Islet of Langerhans (tissue), 1 donor: ENCODE results near the gene PACS2.
"Not testable (repeated sequence)": the region's sequence is repeated elsewhere in the genome, so short reads cannot be mapped to it uniquely, and the experiment has no call there.

Experiments used
- FAIRE-seq: peaks from one replicate; lab custom pipeline; 2011; peaks lifted over from hg19 to GRCh38; lab: Jason Lieb, UNC

Gene PACS2

GRCh38 chr14:105333020-105333490 lies 18.5 kb downstream of the PACS2 start:
- no peak for FAIRE-seq

GRCh38 chr14:105333613-105334364 lies 19.2 kb downstream of the PACS2 start:
- no peak for FAIRE-seq

- no peak for FAIRE-seq
These were observed 20.1 kb downstream of the PACS2 start for GRCh38 chr14:105334383-105335230.

- not testable (repeated sequence) for FAIRE-seq
These were observed 20.6 kb downstream of the PACS2 start for GRCh38 chr14:105335231-105335542.

- FAIRE-seq: no peak
These were observed 21.4 kb downstream of the PACS2 start for GRCh38 chr14:105335735-105336476.

GRCh38 chr14:105336477-105337287 lies 22.1 kb downstream of the PACS2 start:
- no peak for FAIRE-seq

GRCh38 chr14:105337433-105337832 lies 22.9 kb downstream of the PACS2 start:
- FAIRE-seq: no peak

GRCh38 chr14:105337966-105338741 lies 23.6 kb downstream of the PACS2 start:
- FAIRE-seq: no peak

- FAIRE-seq: no peak
These were observed 26.5 kb downstream of the PACS2 start for GRCh38 chr14:105340821-105341733.

GRCh38 chr14:105343194-105343593 lies 28.6 kb downstream of the PACS2 start:
- no peak for FAIRE-seq

- no peak for FAIRE-seq
These were observed 31.6 kb downstream of the PACS2 start for GRCh38 chr14:105346200-105346533.

- no peak for FAIRE-seq
These were observed 32.5 kb downstream of the PACS2 start for GRCh38 chr14:105346876-105347586.

GRCh38 chr14:105347587-105347968 lies 33.0 kb downstream of the PACS2 start:
- no peak for FAIRE-seq

GRCh38 chr14:105348169-105348944 lies 33.8 kb downstream of the PACS2 start:
- FAIRE-seq: no peak

- no peak for FAIRE-seq
These were observed 34.6 kb downstream of the PACS2 start for GRCh38 chr14:105348945-105349699.

GRCh38 chr14:105349992-105350391 lies 35.4 kb downstream of the PACS2 start:
- no peak for FAIRE-seq

- FAIRE-seq: no peak
These were observed 36.1 kb downstream of the PACS2 start for GRCh38 chr14:105350450-105351244.
